Hepatocyte (in vitro differentiated cells): ENCODE results near the gene FMNL2.

Experiments
- EZH2 ChIP-seq: fragments of 200-600 bp; sonication (generic); IDR thresholded peaks from 2 replicates; pipeline ENCODE4 v1.6.1; 2016; ENCODE audit warnings: antibody characterized with exemption, mild to moderate bottlenecking, borderline replicate concordance
- EZH2phosphoT487 ChIP-seq: fragments of 200-600 bp; sonication (generic); IDR thresholded peaks from one replicate; pipeline ENCODE4 v1.6.1; 2018; ENCODE audit warnings: antibody characterized with exemption, mild to moderate bottlenecking, low read depth, moderate library complexity; ENCODE audit not compliant: unreplicated experiment, severe bottlenecking
- TF ChIP-seq, protein P1 (sequence below): fragments of 200-600 bp; sonication (generic); IDR thresholded peaks from 2 replicates; pipeline ENCODE4 v1.5.1; 2016; ENCODE audit warnings: antibody characterized with exemption, mild to moderate bottlenecking; ENCODE audit not compliant: poor library complexity

DNA sequence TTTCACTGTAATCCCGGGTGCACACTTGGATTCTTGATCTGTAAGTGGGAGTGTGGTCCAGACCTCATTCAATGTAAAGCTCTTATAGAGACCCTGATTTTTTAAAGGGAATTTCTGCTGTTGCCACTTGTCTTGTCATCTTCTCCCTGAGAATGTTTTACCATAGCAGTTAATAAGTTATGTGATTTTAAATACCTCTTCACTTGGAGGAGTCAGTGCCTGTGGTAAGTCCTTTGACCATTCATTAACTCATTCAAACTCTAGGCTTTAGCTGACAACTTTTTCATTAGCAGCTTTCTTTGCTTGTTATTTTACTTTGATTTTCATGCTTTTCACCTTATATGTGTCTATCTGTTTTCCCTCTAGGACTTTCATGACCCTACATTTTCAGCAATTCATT is 51.3 kb downstream of the FMNL2 start:
- TF ChIP-seq, protein P1, sequence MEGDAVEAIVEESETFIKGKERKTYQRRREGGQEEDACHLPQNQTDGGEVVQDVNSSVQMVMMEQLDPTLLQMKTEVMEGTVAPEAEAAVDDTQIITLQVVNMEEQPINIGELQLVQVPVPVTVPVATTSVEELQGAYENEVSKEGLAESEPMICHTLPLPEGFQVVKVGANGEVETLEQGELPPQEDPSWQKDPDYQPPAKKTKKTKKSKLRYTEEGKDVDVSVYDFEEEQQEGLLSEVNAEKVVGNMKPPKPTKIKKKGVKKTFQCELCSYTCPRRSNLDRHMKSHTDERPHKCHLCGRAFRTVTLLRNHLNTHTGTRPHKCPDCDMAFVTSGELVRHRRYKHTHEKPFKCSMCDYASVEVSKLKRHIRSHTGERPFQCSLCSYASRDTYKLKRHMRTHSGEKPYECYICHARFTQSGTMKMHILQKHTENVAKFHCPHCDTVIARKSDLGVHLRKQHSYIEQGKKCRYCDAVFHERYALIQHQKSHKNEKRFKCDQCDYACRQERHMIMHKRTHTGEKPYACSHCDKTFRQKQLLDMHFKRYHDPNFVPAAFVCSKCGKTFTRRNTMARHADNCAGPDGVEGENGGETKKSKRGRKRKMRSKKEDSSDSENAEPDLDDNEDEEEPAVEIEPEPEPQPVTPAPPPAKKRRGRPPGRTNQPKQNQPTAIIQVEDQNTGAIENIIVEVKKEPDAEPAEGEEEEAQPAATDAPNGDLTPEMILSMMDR: no peak
- TF ChIP-seq EZH2: no peak
- TF ChIP-seq EZH2phosphoT487: no peak
